DMS79 treated with DMSO at 0.1 percent for 48 hours (cell line): ENCODE results near the gene TTLL11.

Source experiments
- DNase-seq: peaks from one replicate; lab custom pipeline; 2025; lab: John Stamatoyannopoulos, UW

TTLL11 gene

GRCh38 chr9:121773286-121773953 is 319.7 kb downstream of the TTLL11 start:
- DNase-seq, result no peak

- DNase-seq, result no peak
Measured at GRCh38 chr9:121772600-121773285, 320.4 kb downstream of the TTLL11 start.
